ENCODE results near the gene DHRSX. TPM values are rescaled to one million over a fixed set of nuclear protein-coding genes. Genes with fewer than 3 reads are reported as not detected.

The DHRSX gene
- total RNA-seq, 4 donors from 2014 or later = 19.9 to 36.5 (median 24.2) TPM

DNA sequence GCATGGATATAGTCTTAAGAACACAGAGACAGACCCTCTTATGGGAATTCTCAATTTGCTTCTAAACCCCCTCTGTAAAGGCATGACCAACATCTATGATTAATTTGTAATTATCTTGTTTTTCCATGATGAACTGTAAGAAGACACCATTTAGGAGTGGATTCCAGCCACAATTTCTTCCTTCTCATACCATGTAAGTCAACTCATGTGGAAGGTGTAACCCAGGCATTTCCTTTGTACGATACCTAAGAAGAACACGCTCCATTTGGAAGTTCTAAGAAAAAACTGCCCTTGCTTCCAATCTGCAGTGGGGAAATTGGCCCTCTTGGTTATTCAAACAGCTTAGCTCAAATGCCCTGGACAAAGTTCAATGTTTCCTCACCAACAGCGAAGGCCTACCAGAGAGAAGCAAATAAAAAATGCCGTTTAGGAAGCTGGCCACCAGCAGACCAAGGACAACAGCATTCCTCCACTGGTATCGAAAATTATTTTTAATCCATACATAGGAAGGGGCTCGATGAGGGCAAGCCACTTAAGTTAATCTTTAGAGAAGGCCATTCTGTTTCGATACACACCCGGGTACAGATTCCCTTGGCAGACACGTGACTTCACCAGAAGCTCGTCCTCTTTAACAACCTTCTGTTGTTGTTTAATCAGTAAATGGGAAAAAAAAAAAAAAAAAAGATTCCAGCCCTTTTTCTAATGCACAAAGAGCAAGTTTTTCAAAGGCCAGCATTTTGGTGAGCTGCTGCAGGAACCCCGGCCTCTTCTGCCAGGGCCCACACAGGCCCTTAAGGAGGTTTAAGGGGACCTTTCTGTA lies 2.6 kb downstream of the DHRSX start:
- no peaks in the 10 kb centered on the region for H3K27me3 ChIP-seq
- peak overlapping the region; percentile 75 to 93 (median 89) for H3K27ac ChIP-seq
- WGBS, 2 donors = 18 to 20% methylated on average over 11 of the region's 11 CpGs
- H3K4me3 ChIP-seq (replicated peaks in 1 of 3) = no peak overlapping the region
- peak; percentile 32 to 39 for DNase-seq
- no peak for TF ChIP-seq POLR2A (IDR thresholded peaks at IDR 0.05)
- TF ChIP-seq, protein P1, sequence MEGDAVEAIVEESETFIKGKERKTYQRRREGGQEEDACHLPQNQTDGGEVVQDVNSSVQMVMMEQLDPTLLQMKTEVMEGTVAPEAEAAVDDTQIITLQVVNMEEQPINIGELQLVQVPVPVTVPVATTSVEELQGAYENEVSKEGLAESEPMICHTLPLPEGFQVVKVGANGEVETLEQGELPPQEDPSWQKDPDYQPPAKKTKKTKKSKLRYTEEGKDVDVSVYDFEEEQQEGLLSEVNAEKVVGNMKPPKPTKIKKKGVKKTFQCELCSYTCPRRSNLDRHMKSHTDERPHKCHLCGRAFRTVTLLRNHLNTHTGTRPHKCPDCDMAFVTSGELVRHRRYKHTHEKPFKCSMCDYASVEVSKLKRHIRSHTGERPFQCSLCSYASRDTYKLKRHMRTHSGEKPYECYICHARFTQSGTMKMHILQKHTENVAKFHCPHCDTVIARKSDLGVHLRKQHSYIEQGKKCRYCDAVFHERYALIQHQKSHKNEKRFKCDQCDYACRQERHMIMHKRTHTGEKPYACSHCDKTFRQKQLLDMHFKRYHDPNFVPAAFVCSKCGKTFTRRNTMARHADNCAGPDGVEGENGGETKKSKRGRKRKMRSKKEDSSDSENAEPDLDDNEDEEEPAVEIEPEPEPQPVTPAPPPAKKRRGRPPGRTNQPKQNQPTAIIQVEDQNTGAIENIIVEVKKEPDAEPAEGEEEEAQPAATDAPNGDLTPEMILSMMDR (IDR thresholded peaks at IDR 0.05) = no peak
- H3K9me3 ChIP-seq = no peaks in the 10 kb centered on the region
- H3K36me3 ChIP-seq = no peaks in the 10 kb centered on the region
- peaks cover 30% of the 10 kb centered on the region in 2 donors for H3K4me1 ChIP-seq
- intact Hi-C loops (cut with DNase I) = no loop called here

DNA sequence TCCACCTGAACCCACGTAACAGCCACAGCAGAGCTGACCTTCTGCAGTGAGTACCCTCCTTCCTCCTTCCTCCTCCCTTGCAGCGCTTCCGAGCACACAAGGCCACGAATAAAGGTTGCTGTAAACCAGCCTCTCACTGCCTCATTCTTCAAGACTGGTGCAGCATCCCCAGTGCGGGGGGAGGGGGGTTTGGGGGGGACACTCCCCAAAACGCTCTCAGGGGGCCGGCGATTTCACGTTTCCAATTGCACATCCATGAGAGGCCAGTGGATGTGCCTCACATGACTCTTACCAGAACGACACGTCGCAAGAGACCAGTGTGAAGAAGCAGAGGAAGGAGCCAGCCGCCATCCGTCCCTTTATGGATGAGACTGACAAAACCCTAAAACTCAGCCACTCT lies 5.2 kb downstream of the DHRSX start:
- H3K9me3 ChIP-seq = no peaks in the 10 kb centered on the region
- H3K27ac ChIP-seq = no peak overlapping the region
- no peak for DNase-seq
- no peaks in the 10 kb centered on the region for H3K36me3 ChIP-seq
- intact Hi-C loops (cut with DNase I) = no loop called here
- TF ChIP-seq, protein P1 (IDR thresholded peaks at IDR 0.05) = no peak
- no peak for TF ChIP-seq POLR2A (IDR thresholded peaks at IDR 0.05)
- H3K4me1 ChIP-seq = peaks cover 41 to 44% of the 10 kb centered on the region in 2 donors
- WGBS, 2 donors = 87 to 94% methylated on average over 14 of the region's 14 CpGs
- no peaks in the 10 kb centered on the region for H3K27me3 ChIP-seq
- H3K4me3 ChIP-seq (replicated peaks in 1 of 3) = no peak overlapping the region

DNA sequence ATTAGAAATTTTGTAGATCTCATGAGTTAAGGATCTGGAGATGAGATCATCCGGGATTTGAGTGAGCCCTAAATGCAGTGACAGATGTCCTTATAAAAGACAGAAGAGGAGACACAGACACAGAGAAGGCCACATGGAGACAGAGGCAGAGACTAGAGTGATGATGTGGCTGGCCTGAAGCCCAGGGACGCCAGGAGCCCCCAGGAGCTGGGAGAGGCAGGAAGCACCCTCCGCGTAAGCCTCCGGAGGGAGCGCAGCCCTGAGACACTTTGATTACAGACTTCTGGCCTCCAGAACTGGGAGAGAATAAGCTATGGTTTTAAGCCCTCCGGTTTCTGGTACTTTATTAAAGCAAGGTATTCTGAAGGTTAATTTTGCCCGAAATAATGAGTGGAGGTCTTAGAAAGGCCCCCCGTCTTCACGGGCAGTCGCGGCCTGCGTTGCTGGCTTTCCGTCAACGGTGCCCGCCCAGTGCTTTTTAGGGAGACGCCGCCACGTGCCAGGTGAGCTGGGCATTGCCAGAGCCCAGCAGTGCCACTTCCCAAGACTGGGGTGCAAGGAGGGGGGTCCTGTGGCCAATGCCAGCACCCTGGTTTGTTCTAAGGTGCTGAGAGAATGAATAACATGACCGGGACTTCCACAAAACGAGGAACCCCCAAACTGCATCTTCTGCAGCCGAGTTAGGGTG lies 8.1 kb downstream of the DHRSX start:
- Histone ChIP-seq H3K4me1 (peaks cover 20 to 22% of the 10 kb centered on the region in 2 donors), H3K27me3 (no peaks in the 10 kb centered on the region), H3K4me3 (replicated peaks in 1 of 3) (no peak overlapping the region), H3K36me3 (peaks cover 23 to 27% of the 10 kb centered on the region in 2 donors), H3K9me3 (no peaks in the 10 kb centered on the region), H3K27ac (no peak overlapping the region)
- TF ChIP-seq POLR2A (IDR thresholded peaks at IDR 0.05) = no peak
- TF ChIP-seq, protein P1 (IDR thresholded peaks at IDR 0.05) = no peak
- intact Hi-C loops (cut with DNase I) = no loop called here
- no peak for DNase-seq
- WGBS, 2 donors = 94 to 95% methylated on average over 22 of the region's 22 CpGs

DNA sequence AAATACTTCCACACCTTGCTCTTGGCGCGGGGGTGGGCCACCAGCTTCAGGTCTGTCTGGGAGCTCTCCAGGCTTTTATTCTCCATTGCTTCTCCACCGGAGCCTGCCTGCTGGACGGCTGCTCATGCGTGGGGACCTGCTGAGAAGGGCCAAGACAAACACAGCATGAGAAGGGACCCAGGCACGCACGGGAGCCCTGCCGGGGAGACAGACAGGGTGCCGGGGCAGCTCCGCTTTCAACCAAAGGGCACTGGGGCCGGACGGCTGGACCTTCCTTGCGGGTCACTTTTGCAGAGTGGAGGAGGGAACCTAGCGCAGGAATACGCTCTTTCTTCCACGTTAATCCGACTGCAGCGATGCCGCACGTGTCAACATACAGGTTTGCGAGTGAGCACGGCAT lies 10.1 kb downstream of the DHRSX start:
- TF ChIP-seq, protein P1 (IDR thresholded peaks at IDR 0.05) = peak in 1 of 6 experiments; percentile 11
- TF ChIP-seq POLR2A (IDR thresholded peaks at IDR 0.05) = no peak
- peaks cover 11 to 14% of the 10 kb centered on the region in 2 donors for H3K4me1 ChIP-seq
- intact Hi-C loops (cut with DNase I) = no loop called here
- H3K36me3 ChIP-seq = peaks cover 27 to 31% of the 10 kb centered on the region in 2 donors
- no peak overlapping the region for H3K4me3 ChIP-seq (replicated peaks in 1 of 3)
- H3K9me3 ChIP-seq = no peaks in the 10 kb centered on the region
- H3K27me3 ChIP-seq = no peaks in the 10 kb centered on the region
- DNase-seq = peak; percentile 62 to 81
- whole genome bisulfite sequencing, 2 donors = 43 to 68% methylated on average over 22 of the region's 22 CpGs
- H3K27ac ChIP-seq = no peak overlapping the region

Data from thyroid gland (tissue), 4 donors.